WTC11 (cell line): ENCODE measurements around the gene LAPTM5. TPM values are rescaled to one million over a fixed set of nuclear protein-coding genes. Genes with fewer than 3 reads are reported as not detected.

Experiments used
- ATAC-seq: fragments of 200-7000 bp; cut with Tn5 transposase; 2 replicates; pipeline ENCODE4 v1.10.0; 2021; ENCODE audit warnings: mild to moderate bottlenecking, moderate library complexity
- CTCF ChIA-PET: fragments of 300-600 bp; sonication (Branson Sonifier 250); formaldehyde crosslinking; loops from one replicate; lab custom pipeline; 2021; ENCODE audit warnings: antibody characterized with exemption; lab: Charles Lee
- POLR2A ChIA-PET: fragments of 350-600 bp; sonication (Branson Sonifier 250); formaldehyde crosslinking; loops from one replicate; lab custom pipeline; 2021; ENCODE audit warnings: antibody characterized with exemption; lab: Charles Lee
- DNase-seq: peaks from one replicate; pipeline ENCODE4 v3.0.0; 2021; ENCODE audit warnings: low spot score
- H3K27ac Mint-ChIP-seq: 2 replicates; pipeline ENCODE4 v1.8.0; 2021; ENCODE audit warnings: mixed read lengths
- H3K27me3 Mint-ChIP-seq: 2 replicates; pipeline ENCODE4 v1.8.0; 2021; ENCODE audit warnings: low read depth, mild to moderate bottlenecking, moderate library complexity, mixed read lengths
- H3K36me3 Mint-ChIP-seq: 2 replicates; pipeline ENCODE4 v1.8.0; 2021; ENCODE audit warnings: mixed read lengths
- H3K4me1 Mint-ChIP-seq: 2 replicates; pipeline ENCODE4 v1.8.0; 2022; ENCODE audit warnings: mixed read lengths
- H3K4me3 Mint-ChIP-seq: 2 replicates; pipeline ENCODE4 v1.8.0; 2021; ENCODE audit warnings: mild to moderate bottlenecking, moderate library complexity, mixed read lengths
- H3K9me3 Mint-ChIP-seq: 2 replicates; pipeline ENCODE4 v1.8.0; 2021; ENCODE audit warnings: mixed read lengths
- ATF1 ChIP-seq: sonication (generic); formaldehyde crosslinking; IDR thresholded peaks from 2 replicates; pipeline ENCODE4 v1.8.1; 2023; ENCODE audit warnings: mild to moderate bottlenecking, moderate library complexity, missing genetic modification reagents
- CREB1 ChIP-seq: sonication (generic); formaldehyde crosslinking; IDR thresholded peaks from 2 replicates; pipeline ENCODE4 v1.8.0; 2023; ENCODE audit warnings: mild to moderate bottlenecking, missing genetic modification reagents
- CREM ChIP-seq: sonication (generic); formaldehyde crosslinking; IDR thresholded peaks from 2 replicates; pipeline ENCODE4 v1.8.1; 2022; ENCODE audit warnings: mild to moderate bottlenecking, missing genetic modification reagents, moderate library complexity
- EMX1 ChIP-seq: fragments of 250-450 bp; sonication (Bioruptor Pico); IDR thresholded peaks from 2 replicates; pipeline ENCODE4 v1.8.0; 2021; ENCODE audit warnings: mild to moderate bottlenecking
- HMGXB4 ChIP-seq: sonication (generic); formaldehyde crosslinking; IDR thresholded peaks from 2 replicates; pipeline ENCODE4 v1.8.1; 2023; ENCODE audit warnings: mild to moderate bottlenecking, moderate library complexity, missing genetic modification reagents
- IRF2 ChIP-seq: sonication (generic); formaldehyde crosslinking; IDR thresholded peaks from 2 replicates; pipeline ENCODE4 v1.8.0; 2022; ENCODE audit warnings: low read depth, missing genetic modification reagents, borderline replicate concordance
- NFATC4 ChIP-seq: fragments of 250-450 bp; sonication (Bioruptor Pico); IDR thresholded peaks from 2 replicates; pipeline ENCODE4 v1.9.0; 2021; ENCODE audit warnings: mild to moderate bottlenecking
- NFE2L1 ChIP-seq: sonication (generic); formaldehyde crosslinking; IDR thresholded peaks from 2 replicates; pipeline ENCODE4 v1.8.1; 2023; ENCODE audit warnings: missing genetic modification reagents
- NR2C2 ChIP-seq: sonication (generic); formaldehyde crosslinking; IDR thresholded peaks from 2 replicates; pipeline ENCODE4 v1.8.0; 2022; ENCODE audit warnings: mild to moderate bottlenecking, missing genetic modification reagents
- OVOL2 ChIP-seq: fragments of 250-450 bp; sonication (Bioruptor Pico); IDR thresholded peaks from 2 replicates; pipeline ENCODE4 v1.9.0; 2021; ENCODE audit warnings: mild to moderate bottlenecking, borderline replicate concordance
- PREB ChIP-seq: sonication (generic); formaldehyde crosslinking; IDR thresholded peaks from 2 replicates; pipeline ENCODE4 v1.8.1; 2022; ENCODE audit warnings: mild to moderate bottlenecking, missing genetic modification reagents, moderate library complexity, borderline replicate concordance
- RORB ChIP-seq: fragments of 250-450 bp; sonication (Bioruptor Pico); IDR thresholded peaks from 2 replicates; pipeline ENCODE4 v1.9.0; 2021; ENCODE audit warnings: mild to moderate bottlenecking
- TP53 ChIP-seq: sonication (generic); formaldehyde crosslinking; IDR thresholded peaks from 2 replicates; pipeline ENCODE4 v1.8.1; 2023; ENCODE audit warnings: mild to moderate bottlenecking, missing genetic modification reagents
- ZNF416 ChIP-seq: fragments of 250-450 bp; sonication (Bioruptor Pico); IDR thresholded peaks from 2 replicates; pipeline ENCODE4 v1.9.0; 2021; ENCODE audit warnings: mild to moderate bottlenecking, inconsistent platforms
- total RNA-seq: library from RNA; stranded (reverse); gene quantifications from 3 replicates; pipeline ENCODE4 v1.2.3, GENCODE V29; 2021
- TF ChIP-seq, protein P1 (sequence below): fragments of 250-450 bp; sonication (Bioruptor Pico); IDR thresholded peaks from 2 replicates; pipeline ENCODE4 v2.1.2; 2022; ENCODE audit warnings: mild to moderate bottlenecking, moderate library complexity
- TF ChIP-seq, protein P2 (sequence below): sonication (generic); formaldehyde crosslinking; IDR thresholded peaks from 2 replicates; pipeline ENCODE4 v1.8.1; 2022; ENCODE audit warnings: mild to moderate bottlenecking, moderate library complexity, missing genetic modification reagents
- TF ChIP-seq, protein P3 (sequence below): sonication (generic); formaldehyde crosslinking; IDR thresholded peaks from 2 replicates; pipeline ENCODE4 v1.8.0; 2023; ENCODE audit warnings: missing genetic modification reagents, mild to moderate bottlenecking, borderline replicate concordance
- TF ChIP-seq, protein P4 (sequence below): sonication (generic); formaldehyde crosslinking; IDR thresholded peaks from 2 replicates; pipeline ENCODE4 v1.8.0; 2022; ENCODE audit warnings: missing genetic modification reagents
- TF ChIP-seq, protein P5 (sequence below): sonication (generic); formaldehyde crosslinking; IDR thresholded peaks from 2 replicates; pipeline ENCODE4 v1.8.1; 2023; ENCODE audit warnings: mild to moderate bottlenecking, missing genetic modification reagents

The LAPTM5 gene
- total RNA-seq, 1 experiment from 2014 or later: 1.3 TPM

GRCh38 chr1:30762930-30763650 is 5.5 kb upstream of the LAPTM5 start:
- CTCF ChIA-PET: interaction anchor here (0.8 to 1.4 kb wide), 3 partner anchors 17 to 45 kb away, joined by 4 to 8 read pairs (median 4); no protein-coding TSS in a partner anchor
- no peak for ATAC-seq
- no peak for DNase-seq
- peaks cover 9% of the 10 kb centered on the region; the same call in 1 of the 2 replicates for H3K9me3 Mint-ChIP-seq
- H3K27ac Mint-ChIP-seq: no peak overlapping the region
- H3K36me3 Mint-ChIP-seq: peaks cover 3% of the 10 kb centered on the region; the same call in 1 of the 2 replicates
- POLR2A ChIA-PET: no interaction called here
- TF ChIP-seq CREM (CRISPR knock-in tag): no peak
- no peak for TF ChIP-seq HMGXB4 (CRISPR knock-in tag)
- TF ChIP-seq RORB (CRISPR knock-in tag): no peak
- no peak for TF ChIP-seq ZNF416 (CRISPR knock-in tag)
- TF ChIP-seq, protein P1, sequence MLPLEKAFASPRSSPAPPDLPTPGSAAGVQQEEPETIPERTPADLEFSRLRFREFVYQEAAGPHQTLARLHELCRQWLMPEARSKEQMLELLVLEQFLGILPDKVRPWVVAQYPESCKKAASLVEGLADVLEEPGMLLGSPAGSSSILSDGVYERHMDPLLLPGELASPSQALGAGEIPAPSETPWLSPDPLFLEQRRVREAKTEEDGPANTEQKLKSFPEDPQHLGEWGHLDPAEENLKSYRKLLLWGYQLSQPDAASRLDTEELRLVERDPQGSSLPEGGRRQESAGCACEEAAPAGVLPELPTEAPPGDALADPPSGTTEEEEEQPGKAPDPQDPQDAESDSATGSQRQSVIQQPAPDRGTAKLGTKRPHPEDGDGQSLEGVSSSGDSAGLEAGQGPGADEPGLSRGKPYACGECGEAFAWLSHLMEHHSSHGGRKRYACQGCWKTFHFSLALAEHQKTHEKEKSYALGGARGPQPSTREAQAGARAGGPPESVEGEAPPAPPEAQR (CRISPR knock-in tag): no peak
- no peak for TF ChIP-seq OVOL2 (CRISPR knock-in tag)
- TF ChIP-seq IRF2 (CRISPR knock-in tag): no peak
- TF ChIP-seq, protein P2, sequence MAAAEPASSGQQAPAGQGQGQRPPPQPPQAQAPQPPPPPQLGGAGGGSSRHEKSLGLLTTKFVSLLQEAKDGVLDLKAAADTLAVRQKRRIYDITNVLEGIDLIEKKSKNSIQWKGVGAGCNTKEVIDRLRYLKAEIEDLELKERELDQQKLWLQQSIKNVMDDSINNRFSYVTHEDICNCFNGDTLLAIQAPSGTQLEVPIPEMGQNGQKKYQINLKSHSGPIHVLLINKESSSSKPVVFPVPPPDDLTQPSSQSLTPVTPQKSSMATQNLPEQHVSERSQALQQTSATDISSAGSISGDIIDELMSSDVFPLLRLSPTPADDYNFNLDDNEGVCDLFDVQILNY (CRISPR knock-in tag): no peak
- TF ChIP-seq, protein P3, sequence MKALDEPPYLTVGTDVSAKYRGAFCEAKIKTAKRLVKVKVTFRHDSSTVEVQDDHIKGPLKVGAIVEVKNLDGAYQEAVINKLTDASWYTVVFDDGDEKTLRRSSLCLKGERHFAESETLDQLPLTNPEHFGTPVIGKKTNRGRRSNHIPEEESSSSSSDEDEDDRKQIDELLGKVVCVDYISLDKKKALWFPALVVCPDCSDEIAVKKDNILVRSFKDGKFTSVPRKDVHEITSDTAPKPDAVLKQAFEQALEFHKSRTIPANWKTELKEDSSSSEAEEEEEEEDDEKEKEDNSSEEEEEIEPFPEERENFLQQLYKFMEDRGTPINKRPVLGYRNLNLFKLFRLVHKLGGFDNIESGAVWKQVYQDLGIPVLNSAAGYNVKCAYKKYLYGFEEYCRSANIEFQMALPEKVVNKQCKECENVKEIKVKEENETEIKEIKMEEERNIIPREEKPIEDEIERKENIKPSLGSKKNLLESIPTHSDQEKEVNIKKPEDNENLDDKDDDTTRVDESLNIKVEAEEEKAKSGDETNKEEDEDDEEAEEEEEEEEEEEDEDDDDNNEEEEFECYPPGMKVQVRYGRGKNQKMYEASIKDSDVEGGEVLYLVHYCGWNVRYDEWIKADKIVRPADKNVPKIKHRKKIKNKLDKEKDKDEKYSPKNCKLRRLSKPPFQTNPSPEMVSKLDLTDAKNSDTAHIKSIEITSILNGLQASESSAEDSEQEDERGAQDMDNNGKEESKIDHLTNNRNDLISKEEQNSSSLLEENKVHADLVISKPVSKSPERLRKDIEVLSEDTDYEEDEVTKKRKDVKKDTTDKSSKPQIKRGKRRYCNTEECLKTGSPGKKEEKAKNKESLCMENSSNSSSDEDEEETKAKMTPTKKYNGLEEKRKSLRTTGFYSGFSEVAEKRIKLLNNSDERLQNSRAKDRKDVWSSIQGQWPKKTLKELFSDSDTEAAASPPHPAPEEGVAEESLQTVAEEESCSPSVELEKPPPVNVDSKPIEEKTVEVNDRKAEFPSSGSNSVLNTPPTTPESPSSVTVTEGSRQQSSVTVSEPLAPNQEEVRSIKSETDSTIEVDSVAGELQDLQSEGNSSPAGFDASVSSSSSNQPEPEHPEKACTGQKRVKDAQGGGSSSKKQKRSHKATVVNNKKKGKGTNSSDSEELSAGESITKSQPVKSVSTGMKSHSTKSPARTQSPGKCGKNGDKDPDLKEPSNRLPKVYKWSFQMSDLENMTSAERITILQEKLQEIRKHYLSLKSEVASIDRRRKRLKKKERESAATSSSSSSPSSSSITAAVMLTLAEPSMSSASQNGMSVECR (CRISPR knock-in tag): no peak
- TF ChIP-seq PREB (CRISPR knock-in tag): no peak
- TF ChIP-seq ATF1 (CRISPR knock-in tag): no peak
- no peak for TF ChIP-seq NFATC4 (CRISPR knock-in tag)
- TF ChIP-seq, protein P4, sequence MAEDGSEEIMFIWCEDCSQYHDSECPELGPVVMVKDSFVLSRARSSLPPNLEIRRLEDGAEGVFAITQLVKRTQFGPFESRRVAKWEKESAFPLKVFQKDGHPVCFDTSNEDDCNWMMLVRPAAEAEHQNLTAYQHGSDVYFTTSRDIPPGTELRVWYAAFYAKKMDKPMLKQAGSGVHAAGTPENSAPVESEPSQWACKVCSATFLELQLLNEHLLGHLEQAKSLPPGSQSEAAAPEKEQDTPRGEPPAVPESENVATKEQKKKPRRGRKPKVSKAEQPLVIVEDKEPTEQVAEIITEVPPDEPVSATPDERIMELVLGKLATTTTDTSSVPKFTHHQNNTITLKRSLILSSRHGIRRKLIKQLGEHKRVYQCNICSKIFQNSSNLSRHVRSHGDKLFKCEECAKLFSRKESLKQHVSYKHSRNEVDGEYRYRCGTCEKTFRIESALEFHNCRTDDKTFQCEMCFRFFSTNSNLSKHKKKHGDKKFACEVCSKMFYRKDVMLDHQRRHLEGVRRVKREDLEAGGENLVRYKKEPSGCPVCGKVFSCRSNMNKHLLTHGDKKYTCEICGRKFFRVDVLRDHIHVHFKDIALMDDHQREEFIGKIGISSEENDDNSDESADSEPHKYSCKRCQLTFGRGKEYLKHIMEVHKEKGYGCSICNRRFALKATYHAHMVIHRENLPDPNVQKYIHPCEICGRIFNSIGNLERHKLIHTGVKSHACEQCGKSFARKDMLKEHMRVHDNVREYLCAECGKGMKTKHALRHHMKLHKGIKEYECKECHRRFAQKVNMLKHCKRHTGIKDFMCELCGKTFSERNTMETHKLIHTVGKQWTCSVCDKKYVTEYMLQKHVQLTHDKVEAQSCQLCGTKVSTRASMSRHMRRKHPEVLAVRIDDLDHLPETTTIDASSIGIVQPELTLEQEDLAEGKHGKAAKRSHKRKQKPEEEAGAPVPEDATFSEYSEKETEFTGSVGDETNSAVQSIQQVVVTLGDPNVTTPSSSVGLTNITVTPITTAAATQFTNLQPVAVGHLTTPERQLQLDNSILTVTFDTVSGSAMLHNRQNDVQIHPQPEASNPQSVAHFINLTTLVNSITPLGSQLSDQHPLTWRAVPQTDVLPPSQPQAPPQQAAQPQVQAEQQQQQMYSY (CRISPR knock-in tag): no peak
- no peak for TF ChIP-seq CREB1 (CRISPR knock-in tag)
- TF ChIP-seq NR2C2: no peak
- TF ChIP-seq, protein P5, sequence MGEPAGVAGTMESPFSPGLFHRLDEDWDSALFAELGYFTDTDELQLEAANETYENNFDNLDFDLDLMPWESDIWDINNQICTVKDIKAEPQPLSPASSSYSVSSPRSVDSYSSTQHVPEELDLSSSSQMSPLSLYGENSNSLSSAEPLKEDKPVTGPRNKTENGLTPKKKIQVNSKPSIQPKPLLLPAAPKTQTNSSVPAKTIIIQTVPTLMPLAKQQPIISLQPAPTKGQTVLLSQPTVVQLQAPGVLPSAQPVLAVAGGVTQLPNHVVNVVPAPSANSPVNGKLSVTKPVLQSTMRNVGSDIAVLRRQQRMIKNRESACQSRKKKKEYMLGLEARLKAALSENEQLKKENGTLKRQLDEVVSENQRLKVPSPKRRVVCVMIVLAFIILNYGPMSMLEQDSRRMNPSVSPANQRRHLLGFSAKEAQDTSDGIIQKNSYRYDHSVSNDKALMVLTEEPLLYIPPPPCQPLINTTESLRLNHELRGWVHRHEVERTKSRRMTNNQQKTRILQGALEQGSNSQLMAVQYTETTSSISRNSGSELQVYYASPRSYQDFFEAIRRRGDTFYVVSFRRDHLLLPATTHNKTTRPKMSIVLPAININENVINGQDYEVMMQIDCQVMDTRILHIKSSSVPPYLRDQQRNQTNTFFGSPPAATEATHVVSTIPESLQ (CRISPR knock-in tag): no peak
- no peak for TF ChIP-seq EMX1 (CRISPR knock-in tag)
- TF ChIP-seq TP53: no peak
- TF ChIP-seq NFE2L1: no peak
- H3K4me3 Mint-ChIP-seq: no peak overlapping the region
- peaks cover 17% of the 10 kb centered on the region for H3K4me1 Mint-ChIP-seq
- no peaks in the 10 kb centered on the region for H3K27me3 Mint-ChIP-seq
